ENCODE results near the gene REC8.

- TF ChIP-seq RBAK (CRISPR knock-in tag; IDR thresholded peaks at IDR 0.05), result no peak
- no peak for TF ChIP-seq CHD2 (IDR thresholded peaks at IDR 0.05; ENCODE audit: low read depth, low read length)
- TF ChIP-seq ZFP62 (CRISPR knock-in tag; IDR thresholded peaks at IDR 0.05), result no peak
- TF ChIP-seq ZNF660 (CRISPR knock-in tag; IDR thresholded peaks at IDR 0.05; ENCODE audit: borderline replicate concordance, low read depth), result no peak
- TF ChIP-seq JUN (CRISPR knock-in tag; IDR thresholded peaks at IDR 0.05), result no peak
- no peak for TF ChIP-seq ZNF556 (CRISPR knock-in tag; IDR thresholded peaks at IDR 0.05; ENCODE audit: borderline replicate concordance)
- TF ChIP-seq RARG (CRISPR knock-in tag; IDR thresholded peaks at IDR 0.05; ENCODE audit: low read depth), result no peak
- no peak for TF ChIP-seq ZSCAN5A (CRISPR knock-in tag; IDR thresholded peaks at IDR 0.05; ENCODE audit: borderline replicate concordance)
- TF ChIP-seq SMARCE1 (IDR thresholded peaks at IDR 0.05; ENCODE audit: borderline replicate concordance), result no peak
- no peak for TF ChIP-seq ZNF512 (CRISPR knock-in tag; IDR thresholded peaks at IDR 0.05)
- TF ChIP-seq ETV5 (CRISPR knock-in tag; IDR thresholded peaks at IDR 0.05; ENCODE audit: borderline replicate concordance), result no peak
Measured at GRCh38 chr14:24145219-24145618, 26.7 kb upstream of the REC8 start.

Data from HepG2 (cell line).